Measurements from ENCODE around the gene CPEB4.

Gene CPEB4

GRCh38 chr5:173953528-173954090, 65.5 kb downstream of the CPEB4 start:
- DNase-seq = no peak

GRCh38 chr5:173954671-173955521, 66.7 kb downstream of the CPEB4 start:
- DNase-seq = no peak

GRCh38 chr5:173960986-173961385, 72.8 kb downstream of the CPEB4 start:
- DNase-seq = no peak

GRCh38 chr5:173961418-173961817, 73.3 kb downstream of the CPEB4 start:
- no peak for DNase-seq

- DNase-seq = no peak
These were observed 74.4 kb downstream of the CPEB4 start for GRCh38 chr5:173962436-173962972.

GRCh38 chr5:173963182-173963838, 75.2 kb downstream of the CPEB4 start:
- DNase-seq = no peak

GRCh38 chr5:173963867-173964441, 75.8 kb downstream of the CPEB4 start:
- DNase-seq = no peak

- DNase-seq = no peak
These were observed 76.4 kb downstream of the CPEB4 start for GRCh38 chr5:173964506-173964905.

GRCh38 chr5:173967241-173967640, 79.1 kb downstream of the CPEB4 start:
- DNase-seq = no peak

- DNase-seq = no peak
These were observed 80.1 kb downstream of the CPEB4 start for GRCh38 chr5:173968154-173968797.

- DNase-seq = no peak
These were observed 81.3 kb downstream of the CPEB4 start for GRCh38 chr5:173969167-173970049.

- no peak for DNase-seq
These were observed 82.9 kb downstream of the CPEB4 start for GRCh38 chr5:173970878-173971650.

- DNase-seq = no peak
These were observed 83.7 kb downstream of the CPEB4 start for GRCh38 chr5:173971681-173972345.

GRCh38 chr5:173972607-173972924, 84.4 kb downstream of the CPEB4 start:
- DNase-seq = no peak

- peak; percentile 46 for DNase-seq
These were observed 84.9 kb downstream of the CPEB4 start for GRCh38 chr5:173972925-173973615.

- DNase-seq = no peak
These were observed 85.4 kb downstream of the CPEB4 start for GRCh38 chr5:173973616-173973969.

- no peak for DNase-seq
These were observed 86.6 kb downstream of the CPEB4 start for GRCh38 chr5:173974688-173975239.

GRCh38 chr5:173981185-173981761, 93.1 kb downstream of the CPEB4 start:
- DNase-seq = no peak

- peak; percentile 1 for DNase-seq
These were observed 96.1 kb downstream of the CPEB4 start for GRCh38 chr5:173984218-173984617.
